ENCODE results near the gene MLLT10.

DNA sequence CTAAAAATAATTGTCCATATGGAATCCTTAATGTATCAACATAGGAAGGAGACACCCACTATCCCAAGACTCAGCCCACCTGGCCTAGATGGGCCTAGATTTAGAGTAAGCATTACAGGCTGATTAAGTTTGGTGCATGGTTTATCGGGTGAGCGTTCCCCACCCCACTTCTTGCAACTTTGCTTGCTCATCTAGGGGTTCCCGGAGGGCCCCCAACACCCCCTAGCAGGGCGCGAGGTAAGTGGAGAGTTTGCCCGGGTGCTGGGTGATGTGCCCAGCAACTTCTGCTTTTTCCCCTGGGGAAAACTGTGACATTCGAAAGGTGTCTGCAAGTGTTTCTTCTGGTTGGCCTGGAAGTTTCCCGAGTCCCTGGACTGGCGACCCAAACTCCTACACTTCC is 40.2 kb upstream of the MLLT10 start:
- TF ChIP-seq, protein P1, sequence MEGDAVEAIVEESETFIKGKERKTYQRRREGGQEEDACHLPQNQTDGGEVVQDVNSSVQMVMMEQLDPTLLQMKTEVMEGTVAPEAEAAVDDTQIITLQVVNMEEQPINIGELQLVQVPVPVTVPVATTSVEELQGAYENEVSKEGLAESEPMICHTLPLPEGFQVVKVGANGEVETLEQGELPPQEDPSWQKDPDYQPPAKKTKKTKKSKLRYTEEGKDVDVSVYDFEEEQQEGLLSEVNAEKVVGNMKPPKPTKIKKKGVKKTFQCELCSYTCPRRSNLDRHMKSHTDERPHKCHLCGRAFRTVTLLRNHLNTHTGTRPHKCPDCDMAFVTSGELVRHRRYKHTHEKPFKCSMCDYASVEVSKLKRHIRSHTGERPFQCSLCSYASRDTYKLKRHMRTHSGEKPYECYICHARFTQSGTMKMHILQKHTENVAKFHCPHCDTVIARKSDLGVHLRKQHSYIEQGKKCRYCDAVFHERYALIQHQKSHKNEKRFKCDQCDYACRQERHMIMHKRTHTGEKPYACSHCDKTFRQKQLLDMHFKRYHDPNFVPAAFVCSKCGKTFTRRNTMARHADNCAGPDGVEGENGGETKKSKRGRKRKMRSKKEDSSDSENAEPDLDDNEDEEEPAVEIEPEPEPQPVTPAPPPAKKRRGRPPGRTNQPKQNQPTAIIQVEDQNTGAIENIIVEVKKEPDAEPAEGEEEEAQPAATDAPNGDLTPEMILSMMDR (IDR thresholded peaks at IDR 0.05; ENCODE audit: low read length): no peak
- TF ChIP-seq EZH2 (IDR thresholded peaks at IDR 0.05; ENCODE audit: borderline replicate concordance, low read length): no peak
